ENCODE measurements around the gene MUC13.

- no peak for TF ChIP-seq YY1 (IDR thresholded peaks at IDR 0.05; ENCODE audit: insufficient read depth, insufficient read length)
- TF ChIP-seq ZNF274 (IDR thresholded peaks at IDR 0.05; ENCODE audit: low read depth, low read length), result no peak
Measured at GRCh38 chr3:124982855-124983254, 48.3 kb upstream of the MUC13 start.
